ENCODE data around the gene SURF2.

The SURF2 gene

GRCh38 chr9:133401588-133401987 is 45.2 kb downstream of the SURF2 start:
- DNase-seq (ENCODE audit: low read depth) = no peak

- no peak for DNase-seq (ENCODE audit: low read depth)
Measured at GRCh38 chr9:133402689-133403088, 46.3 kb downstream of the SURF2 start.

GRCh38 chr9:133403766-133404453 is 47.6 kb downstream of the SURF2 start:
- no peak for DNase-seq (ENCODE audit: low read depth)

- no peak for DNase-seq (ENCODE audit: low read depth)
Measured at GRCh38 chr9:133404454-133405002, 48.2 kb downstream of the SURF2 start.

GRCh38 chr9:133405508-133406438 is 49.4 kb downstream of the SURF2 start:
- DNase-seq (ENCODE audit: low read depth) = peak; percentile 19

DNA sequence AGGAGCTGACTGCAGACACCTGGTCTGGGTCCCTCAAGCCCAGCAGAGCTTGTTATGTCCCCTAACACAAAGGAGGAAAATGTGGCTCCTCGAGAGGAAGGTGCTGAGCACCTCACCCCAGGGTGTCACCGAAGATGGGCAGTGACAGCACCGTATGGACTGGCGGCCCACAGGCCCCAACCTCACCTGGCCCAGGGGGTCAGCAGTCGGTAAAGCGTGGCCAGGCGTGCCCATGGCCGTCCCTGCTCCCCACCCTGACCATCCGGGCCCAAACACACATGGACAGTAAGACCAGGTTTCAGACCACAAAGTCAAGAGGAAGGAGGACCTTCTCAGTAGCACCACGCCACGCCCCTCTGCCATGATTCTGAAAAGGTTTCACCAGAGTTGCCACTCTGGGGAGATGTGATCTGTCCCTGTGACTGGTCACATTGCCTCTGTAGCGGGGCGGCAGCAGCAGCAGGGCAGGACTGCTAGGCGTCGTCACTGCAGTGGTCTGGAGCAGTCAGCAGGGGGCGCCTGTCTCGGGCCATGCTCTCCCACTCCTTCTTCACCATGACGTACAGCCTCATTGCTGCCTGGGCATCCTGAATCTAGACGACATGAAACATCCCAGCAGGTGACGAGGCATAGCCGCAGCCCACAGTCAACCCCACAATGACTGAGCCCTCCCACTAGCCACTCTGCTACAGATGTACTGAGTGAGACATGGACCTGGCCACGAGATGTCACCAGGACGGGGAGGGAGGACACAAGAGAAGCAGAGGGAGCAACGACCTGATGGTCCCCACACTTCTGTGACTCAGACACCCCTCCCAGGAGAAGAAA is 50.3 kb downstream of the SURF2 start:
- peak; percentile 48 for DNase-seq (ENCODE audit: low read depth)

DNA sequence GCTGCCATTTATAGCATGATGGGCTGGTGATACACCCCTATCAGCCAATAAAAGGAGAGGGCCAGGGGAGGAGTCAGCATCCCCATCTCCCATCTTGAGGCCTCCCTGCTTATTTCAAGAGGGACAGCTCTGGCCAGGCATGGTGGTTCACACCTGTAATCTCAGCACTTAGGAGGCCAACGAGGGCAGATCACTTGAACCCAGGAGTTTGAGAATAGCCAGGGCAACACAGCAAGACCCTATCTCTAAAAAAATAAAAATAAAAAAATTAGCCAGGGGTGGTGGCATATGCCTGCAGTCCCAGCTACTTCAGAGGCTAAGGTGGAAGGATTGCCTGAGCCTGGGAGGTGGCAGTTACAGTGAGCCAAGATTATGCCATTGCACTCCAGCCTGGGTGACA is 51.7 kb downstream of the SURF2 start:
- DNase-seq (ENCODE audit: low read depth) = no peak
